A673 (cell line): Measurements from ENCODE around the gene MIER2. TPM values are rescaled to one million over a fixed set of nuclear protein-coding genes. Genes with fewer than 3 reads are reported as not detected.
A peak's percentile ranks its signal among the peaks of the same experiment; 100 is the strongest.
"Not testable (repeated sequence)": the region's sequence is repeated elsewhere in the genome, so short reads cannot be mapped to it uniquely, and the experiment has no call there.

Source experiments
- BruUV-seq: library from RNA; stranded (reverse); fragments of 400-500 nt; replicated peaks from 2 replicates; lab custom pipeline; 2021; lab: Mats Ljungman, UMichigan
- CTCF ChIA-PET: fragments of 300-600 bp; sonication (Branson Sonifier 250); formaldehyde crosslinking; loops from one replicate; lab custom pipeline; 2022; ENCODE audit warnings: antibody characterized with exemption; lab: Charles Lee
- POLR2A ChIA-PET: fragments of 300-600 bp; sonication (Branson Sonifier 250); formaldehyde crosslinking; loops from one replicate; lab custom pipeline; 2022; ENCODE audit warnings: antibody characterized with exemption; ENCODE audit not compliant: low non-redundant PET; lab: Charles Lee
- DNase-seq: peaks from one replicate; pipeline ENCODE4 v3.0.0-alpha.2; 2015; ENCODE audit warnings: low spot score
- H3K27ac ChIP-seq: fragments of 200-600 bp; sonication (generic); 2 replicates; pipeline ENCODE4 v1.5.1; 2016; ENCODE audit warnings: mixed run types, low read depth, mild to moderate bottlenecking, mixed read lengths, antibody characterized with exemption, low read length; ENCODE audit not compliant: poor library complexity, severe bottlenecking
- H3K27me3 ChIP-seq: fragments of 200-600 bp; sonication (generic); replicated peaks from 2 replicates; pipeline ENCODE4 v1.6.1; 2017; ENCODE audit warnings: mixed run types, low read depth, mild to moderate bottlenecking, mixed read lengths, antibody characterized with exemption, low read length; ENCODE audit not compliant: insufficient read depth, poor library complexity
- H3K36me3 ChIP-seq: fragments of 200-600 bp; sonication (generic); 2 replicates; pipeline ENCODE4 v1.6.1; 2016; ENCODE audit warnings: mixed run types, mild to moderate bottlenecking, mixed read lengths, antibody characterized with exemption, low read length; ENCODE audit not compliant: insufficient read depth, poor library complexity, severe bottlenecking
- H3K4me1 ChIP-seq: fragments of 200-600 bp; sonication (generic); 2 replicates; pipeline ENCODE4 v1.6.1; 2017; ENCODE audit warnings: mixed run types, mild to moderate bottlenecking, mixed read lengths, antibody characterized with exemption, low read length; ENCODE audit not compliant: insufficient read depth, poor library complexity, severe bottlenecking
- H3K4me3 ChIP-seq: fragments of 200-600 bp; sonication (generic); 2 replicates; pipeline ENCODE4 v1.5.1; 2016; ENCODE audit warnings: low read depth, mixed run types, mild to moderate bottlenecking, mixed read lengths, low read length; ENCODE audit not compliant: poor library complexity, severe bottlenecking
- H3K9me3 ChIP-seq: fragments of 200-600 bp; sonication (generic); 2 replicates; pipeline ENCODE4 v1.6.1; 2016; ENCODE audit warnings: mixed run types, low read depth, mild to moderate bottlenecking, mixed read lengths, antibody characterized with exemption, low read length; ENCODE audit not compliant: poor library complexity, severe bottlenecking
- CTCF ChIP-seq: fragments of 300-800, 200-600 bp; sonication (generic); conservative IDR thresholded peaks from 2 replicates; pipeline ENCODE4 v1.5.1; 2017; ENCODE audit warnings: low read depth, mild to moderate bottlenecking, antibody characterized with exemption, low read length, moderate library complexity, mixed read lengths
- EZH2 ChIP-seq: fragments of 200-600 bp; sonication (generic); IDR thresholded peaks from 2 replicates; pipeline ENCODE4 v1.6.1; 2017; ENCODE audit warnings: borderline replicate concordance, low read depth, mild to moderate bottlenecking, mixed read lengths, antibody characterized with exemption, low read length; ENCODE audit not compliant: poor library complexity, severe bottlenecking
- intact Hi-C: fragments of 100-400 bp; cut with micrococcal nuclease; formaldehyde crosslinking; loops from one replicate; pipeline ENCODE4 v1.10.0; 2022; ENCODE audit not compliant: unreplicated experiment
- total RNA-seq: library from RNA; stranded (reverse); gene quantifications from 2 replicates; pipeline ENCODE4 v1.2.3, GENCODE V29; 2021

The MIER2 gene
- total RNA-seq, 1 experiment from 2014 or later = 47.8 TPM

GRCh38 chr19:386189-386588 is 41.6 kb upstream of the MIER2 start:
- H3K27me3 ChIP-seq, H3K27ac ChIP-seq, H3K36me3 ChIP-seq, H3K9me3 ChIP-seq, H3K4me1 ChIP-seq, DNase-seq, intact Hi-C loops, POLR2A ChIA-PET, H3K4me3 ChIP-seq, BruUV-seq, CTCF ChIA-PET: not testable (repeated sequence)
- TF ChIP-seq CTCF = peak; percentile 19; the same call in 1 of the 2 replicates

DNA sequence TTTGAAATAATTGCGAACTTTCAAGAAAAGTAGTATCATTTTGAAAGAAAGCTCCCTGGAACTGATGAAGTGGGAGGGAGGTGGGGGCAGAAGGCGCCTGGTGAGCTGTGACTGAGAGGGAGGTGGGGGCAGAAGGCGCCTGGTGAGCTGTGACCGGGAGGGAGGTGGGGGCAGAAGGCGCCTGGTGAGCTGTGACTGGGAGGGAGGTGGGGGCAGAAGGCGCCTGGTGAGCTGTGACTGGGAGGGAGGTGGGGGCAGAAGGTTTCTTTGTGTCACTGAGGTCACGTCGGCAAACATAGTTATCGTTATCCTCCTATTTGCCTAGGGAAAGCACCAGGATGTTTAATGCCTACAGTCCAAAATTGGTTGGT is 40.2 kb upstream of the MIER2 start:
- Histone ChIP-seq H3K4me3 (no peak overlapping the region), H3K9me3 (no peaks in the 10 kb centered on the region), H3K27ac (no peak overlapping the region), H3K27me3 (no peaks in the 10 kb centered on the region), H3K4me1 (no peaks in the 10 kb centered on the region), H3K36me3 (no peaks in the 10 kb centered on the region)
- POLR2A ChIA-PET = no interaction called here
- no peak for DNase-seq
- intact Hi-C loops = no loop called here
- no TSS peak for BruUV-seq
- CTCF ChIA-PET = interaction anchor here (1.5 kb wide), 1 partner anchor 122 kb away, joined by 16 read pairs; no protein-coding TSS in a partner anchor
- TF ChIP-seq EZH2 (no peak), CTCF (no peak)

- ChIA-PET POLR2A (no interaction called here), CTCF (interaction anchor here (1.5 kb wide), 1 partner anchor 122 kb away, joined by 16 read pairs; no protein-coding TSS in a partner anchor)
- Histone ChIP-seq H3K27ac (no peak overlapping the region), H3K36me3 (no peaks in the 10 kb centered on the region), H3K4me3 (no peak overlapping the region), H3K9me3 (no peaks in the 10 kb centered on the region), H3K4me1 (no peaks in the 10 kb centered on the region), H3K27me3 (no peaks in the 10 kb centered on the region)
- no peak for TF ChIP-seq EZH2
- TF ChIP-seq CTCF = peak; percentile 62
- peak; percentile 40 for DNase-seq
- BruUV-seq = no TSS peak
- intact Hi-C loops = no loop called here
These were observed 39.6 kb upstream of the MIER2 start for GRCh38 chr19:383922-384798.
